Parathyroid adenoma (tissue), 2 donors: Measurements from ENCODE around the gene CCDC47.
A peak's percentile ranks its signal among the peaks of the same experiment; 100 is the strongest.

Experiments
- H2AFZ ChIP-seq: fragments of 300-600 bp; sonication (generic); one replicate; pipeline ENCODE4 v1.7.0; 2017; ENCODE audit warnings: antibody characterized with exemption, mild to moderate bottlenecking
- H3K27ac ChIP-seq: fragments of 300-600 bp; sonication (generic); one replicate; pipeline ENCODE4 v1.7.0; 2017
- H3K27me3 ChIP-seq: fragments of 300-600 bp; sonication (generic); one replicate; pipeline ENCODE4 v1.7.0; 2017; ENCODE audit warnings: low read length; ENCODE audit not compliant: control insufficient read depth, insufficient read depth
- H3K36me3 ChIP-seq: fragments of 300-600 bp; sonication (generic); one replicate; pipeline ENCODE4 v1.7.0; 2017; ENCODE audit warnings: low read length; ENCODE audit not compliant: control insufficient read depth, insufficient read depth
- H3K4me1 ChIP-seq: fragments of 300-600 bp; sonication (generic); one replicate; pipeline ENCODE4 v1.7.0; 2017; ENCODE audit warnings: control low read depth
- H3K4me2 ChIP-seq: fragments of 300-600 bp; sonication (generic); one replicate; pipeline ENCODE4 v1.7.0; 2017; ENCODE audit warnings: low read length
- H3K4me3 ChIP-seq: fragments of 300-600 bp; sonication (generic); one replicate; pipeline ENCODE4 v1.7.0; 2017; ENCODE audit warnings: low read depth, low read length
- H3K79me2 ChIP-seq: fragments of 300-600 bp; sonication (generic); one replicate; pipeline ENCODE4 v1.7.0; 2017; ENCODE audit warnings: control low read depth
- H3K9ac ChIP-seq: fragments of 300-600 bp; sonication (generic); one replicate; pipeline ENCODE4 v1.7.0; 2017; ENCODE audit warnings: mild to moderate bottlenecking
- H3K9me3 ChIP-seq: fragments of 300-600 bp; sonication (generic); one replicate; pipeline ENCODE4 v1.7.0; 2017; ENCODE audit warnings: low read length; ENCODE audit not compliant: control insufficient read depth
- TF ChIP-seq, protein P1 (sequence below): fragments of 300-600 bp; sonication (generic); IDR thresholded peaks from one replicate; pipeline ENCODE4 v1.7.0; 2017; ENCODE audit warnings: antibody characterized with exemption, mild to moderate bottlenecking
- donor health status: primary hyperparathyroidism.

Gene CCDC47

DNA sequence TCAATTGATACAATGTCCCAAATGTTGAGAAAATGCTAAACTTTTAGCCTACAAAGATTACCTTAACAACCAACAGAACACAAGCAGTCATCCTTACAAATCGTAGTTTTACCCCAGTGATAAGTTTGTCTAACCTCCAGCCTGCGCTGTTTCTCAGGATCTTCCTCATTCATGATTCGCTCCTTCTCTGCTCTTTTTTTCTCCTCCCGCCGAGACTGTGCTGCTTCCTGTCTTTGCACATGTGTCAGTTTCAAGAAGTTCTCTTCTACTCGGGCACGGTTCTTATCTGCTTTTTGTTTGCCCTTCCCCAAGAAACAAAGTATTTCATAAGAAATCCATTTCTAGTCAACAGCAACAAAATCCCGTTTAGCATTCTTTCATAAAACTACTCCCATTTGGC, 21.6 kb downstream of the CCDC47 start:
- H3K4me1 ChIP-seq = no peaks in the 10 kb centered on the region
- no peak overlapping the region for H3K4me2 ChIP-seq
- no peak overlapping the region for H3K9ac ChIP-seq
- peaks cover 6% of the 10 kb centered on the region for H3K79me2 ChIP-seq
- no peak overlapping the region for H3K4me3 ChIP-seq
- H3K36me3 ChIP-seq = no peaks in the 10 kb centered on the region
- TF ChIP-seq, protein P1, sequence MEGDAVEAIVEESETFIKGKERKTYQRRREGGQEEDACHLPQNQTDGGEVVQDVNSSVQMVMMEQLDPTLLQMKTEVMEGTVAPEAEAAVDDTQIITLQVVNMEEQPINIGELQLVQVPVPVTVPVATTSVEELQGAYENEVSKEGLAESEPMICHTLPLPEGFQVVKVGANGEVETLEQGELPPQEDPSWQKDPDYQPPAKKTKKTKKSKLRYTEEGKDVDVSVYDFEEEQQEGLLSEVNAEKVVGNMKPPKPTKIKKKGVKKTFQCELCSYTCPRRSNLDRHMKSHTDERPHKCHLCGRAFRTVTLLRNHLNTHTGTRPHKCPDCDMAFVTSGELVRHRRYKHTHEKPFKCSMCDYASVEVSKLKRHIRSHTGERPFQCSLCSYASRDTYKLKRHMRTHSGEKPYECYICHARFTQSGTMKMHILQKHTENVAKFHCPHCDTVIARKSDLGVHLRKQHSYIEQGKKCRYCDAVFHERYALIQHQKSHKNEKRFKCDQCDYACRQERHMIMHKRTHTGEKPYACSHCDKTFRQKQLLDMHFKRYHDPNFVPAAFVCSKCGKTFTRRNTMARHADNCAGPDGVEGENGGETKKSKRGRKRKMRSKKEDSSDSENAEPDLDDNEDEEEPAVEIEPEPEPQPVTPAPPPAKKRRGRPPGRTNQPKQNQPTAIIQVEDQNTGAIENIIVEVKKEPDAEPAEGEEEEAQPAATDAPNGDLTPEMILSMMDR = no peak
- H3K27ac ChIP-seq = no peak overlapping the region
- H2AFZ ChIP-seq = no peak overlapping the region
- H3K9me3 ChIP-seq = no peaks in the 10 kb centered on the region
- no peaks in the 10 kb centered on the region for H3K27me3 ChIP-seq

DNA sequence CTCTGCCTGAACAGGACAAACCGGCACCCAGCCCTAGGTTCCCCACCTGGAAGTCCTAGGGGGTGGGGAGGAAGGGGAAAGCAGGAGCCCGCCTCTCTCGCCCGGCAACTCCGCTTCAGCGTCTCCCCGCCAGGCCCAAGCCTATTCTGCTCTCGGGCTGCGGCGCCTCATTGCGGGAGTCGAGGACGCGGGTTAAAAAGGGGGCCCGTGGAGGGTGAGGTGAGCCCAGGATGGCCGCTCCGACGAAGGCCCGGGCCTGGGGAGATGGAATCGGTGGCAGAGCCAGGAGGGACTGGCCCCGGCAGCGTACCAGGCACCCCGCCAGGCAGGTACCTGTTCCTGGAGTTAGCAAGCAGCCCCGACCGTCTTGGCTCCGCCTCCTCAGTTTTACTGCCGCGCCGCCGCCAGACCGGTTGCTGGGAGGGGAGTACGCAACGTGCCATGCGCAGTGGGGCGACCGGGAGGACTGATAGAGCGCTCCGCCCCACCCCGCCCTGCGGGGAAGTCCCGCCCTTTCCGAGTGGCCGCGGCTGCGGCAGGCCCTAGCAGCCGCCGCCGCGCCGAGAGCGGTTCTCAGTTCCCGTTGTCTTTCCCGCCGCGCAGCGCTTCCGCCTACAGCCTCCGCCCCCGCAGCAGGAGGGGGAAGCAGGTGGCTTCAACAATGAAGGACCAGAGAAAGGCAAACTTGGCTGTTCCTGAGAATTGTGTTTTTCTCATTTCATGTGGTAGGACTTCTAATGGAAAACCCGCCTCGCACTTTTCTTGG, 31.8 kb downstream of the CCDC47 start, which contains the start of gene STRADA:
STRADA (minus strand) TSS at position 392 of the 766 bp plus-strand sequence. CDS start 13,430 bp downstream, outside the sequence.
- Histone ChIP-seq H3K4me1 (peaks cover 2% of the 10 kb centered on the region), H2AFZ (peak within 1 kb of the TSS; percentile 92), H3K79me2 (peaks cover 8% of the 10 kb centered on the region), H3K4me3 (peak within 1 kb of the TSS; percentile 94), H3K36me3 (no peaks in the 10 kb centered on the region), H3K27me3 (no peaks in the 10 kb centered on the region), H3K9me3 (no peaks in the 10 kb centered on the region), H3K9ac (peak within 1 kb of the TSS; percentile 57), H3K4me2 (peak within 1 kb of the TSS; percentile 90), H3K27ac (peak within 1 kb of the TSS; percentile 91)
- TF ChIP-seq, protein P1 = no peak

DNA sequence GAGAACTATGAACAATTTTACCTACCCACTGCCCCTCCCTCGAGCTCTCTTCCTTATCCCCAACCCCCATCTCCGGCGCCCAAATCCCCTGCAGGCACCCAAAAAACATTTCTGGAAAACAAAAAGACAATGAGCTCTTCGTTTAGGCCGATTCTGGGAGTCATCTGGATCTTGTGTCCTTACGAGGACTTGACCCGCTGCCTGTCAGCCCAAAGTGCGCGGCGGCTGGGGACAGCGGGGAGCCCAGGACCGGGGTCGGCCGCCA, 32.3 kb downstream of the CCDC47 start:
- Histone ChIP-seq H3K4me2 (peak overlapping the region; percentile 90), H3K27me3 (no peaks in the 10 kb centered on the region), H3K4me1 (peaks cover 2% of the 10 kb centered on the region), H3K36me3 (no peaks in the 10 kb centered on the region), H3K27ac (peak overlapping the region; percentile 91), H3K9ac (peak overlapping the region; percentile 57), H3K9me3 (no peaks in the 10 kb centered on the region), H3K79me2 (peaks cover 11% of the 10 kb centered on the region), H2AFZ (peak overlapping the region; percentile 92), H3K4me3 (peak overlapping the region; percentile 94)
- TF ChIP-seq, protein P1 = no peak

DNA sequence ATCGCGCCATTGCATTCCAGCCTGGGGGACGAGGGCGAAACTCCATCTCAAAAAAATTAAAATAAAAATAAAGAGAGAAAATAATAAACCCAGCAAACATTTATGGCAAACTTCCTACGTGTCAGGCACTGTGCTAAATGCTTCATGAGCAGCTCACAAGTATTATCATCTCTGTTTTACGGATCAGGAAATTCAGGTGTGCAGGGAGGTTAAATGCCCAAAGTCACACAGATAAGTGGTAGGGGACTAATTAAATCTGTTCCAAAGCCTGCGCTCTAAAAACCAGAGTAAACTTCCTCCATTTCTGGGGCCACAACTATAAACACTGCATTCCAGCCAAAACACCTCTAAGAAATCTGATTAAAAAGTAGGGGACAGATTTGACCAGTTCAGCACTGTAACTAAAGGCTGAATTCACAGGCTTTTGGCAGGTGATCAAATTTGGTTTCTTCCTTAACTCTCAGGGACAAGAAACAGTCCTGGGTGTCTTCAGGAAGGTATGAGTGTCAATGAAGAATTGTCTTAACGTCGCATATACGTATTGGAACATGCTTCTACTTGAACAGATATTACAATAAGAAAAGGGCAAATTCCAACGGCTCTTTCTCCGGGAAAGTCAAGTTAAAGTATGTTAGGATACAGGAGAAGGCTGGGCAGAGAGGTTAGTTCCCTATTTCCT, 32.8 kb downstream of the CCDC47 start:
- Histone ChIP-seq H3K27me3 (no peaks in the 10 kb centered on the region), H3K27ac (peak overlapping the region; percentile 91), H3K36me3 (no peaks in the 10 kb centered on the region), H3K4me1 (peaks cover 2% of the 10 kb centered on the region), H3K9ac (peak overlapping the region; percentile 57), H3K9me3 (no peaks in the 10 kb centered on the region), H3K79me2 (peaks cover 15% of the 10 kb centered on the region), H2AFZ (peak overlapping the region; percentile 92), H3K4me3 (peak overlapping the region; percentile 94), H3K4me2 (peak overlapping the region; percentile 90)
- TF ChIP-seq, protein P1 = no peak
